D341Med (cell line): Measurements from ENCODE around the gene CEP120.

ENCODE experiments used
- DNase-seq: peaks from one replicate; pipeline ENCODE4 v3.0.0; 2012; ENCODE audit warnings: low spot score

Gene CEP120

GRCh38 chr5:123299136-123299535 is 124.1 kb downstream of the CEP120 start:
- no peak for DNase-seq

DNA sequence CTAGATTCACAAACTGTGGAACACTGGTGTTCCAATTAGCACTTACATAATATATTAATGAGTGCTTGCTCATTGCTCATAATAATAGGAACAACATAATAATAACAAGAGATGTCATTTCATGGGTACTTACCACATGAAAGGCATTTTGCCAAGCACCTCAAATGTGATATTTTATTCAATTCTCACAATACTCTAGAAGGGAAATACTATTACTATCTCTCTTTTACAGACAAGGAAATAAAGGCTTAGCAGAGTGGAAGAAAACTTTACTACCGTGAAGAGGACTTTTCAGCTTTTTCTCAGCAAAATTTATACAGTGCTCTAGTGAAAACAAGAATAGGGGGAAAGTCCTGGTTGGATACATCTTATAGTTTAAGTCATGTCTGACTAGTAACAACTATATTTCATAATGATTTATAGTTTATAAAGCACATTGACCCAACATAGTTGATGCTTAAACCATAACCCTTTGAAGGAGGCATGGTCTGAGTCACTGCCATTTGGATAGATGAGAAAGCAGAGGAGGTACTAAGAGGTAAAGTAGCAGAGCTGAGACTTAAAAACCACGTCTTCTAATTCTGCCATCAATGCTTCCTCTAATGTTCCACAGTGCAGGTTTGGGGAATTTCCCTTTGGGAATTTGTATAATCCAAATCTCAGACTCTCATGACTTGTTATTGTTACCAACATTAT is 124.7 kb downstream of the CEP120 start:
- DNase-seq = no peak

- no peak for DNase-seq
Observed at GRCh38 chr5:123297866-123298265, 125.3 kb downstream of the CEP120 start.

GRCh38 chr5:123297198-123297831 is 125.9 kb downstream of the CEP120 start:
- no peak for DNase-seq
